ENCODE data around the gene HPS4. TPM values are rescaled to one million over a fixed set of nuclear protein-coding genes. Genes with fewer than 3 reads are reported as not detected.
"Not testable (repeated sequence)": the region's sequence is repeated elsewhere in the genome, so short reads cannot be mapped to it uniquely, and the experiment has no call there.

The HPS4 gene
- total and polyA plus RNA-seq, 10 of the 15 experiments (the other 5 are each of a cell fraction or from before 2014, with no cell fraction given): 11.7 to 36.7 (median 30.8) TPM

DNA sequence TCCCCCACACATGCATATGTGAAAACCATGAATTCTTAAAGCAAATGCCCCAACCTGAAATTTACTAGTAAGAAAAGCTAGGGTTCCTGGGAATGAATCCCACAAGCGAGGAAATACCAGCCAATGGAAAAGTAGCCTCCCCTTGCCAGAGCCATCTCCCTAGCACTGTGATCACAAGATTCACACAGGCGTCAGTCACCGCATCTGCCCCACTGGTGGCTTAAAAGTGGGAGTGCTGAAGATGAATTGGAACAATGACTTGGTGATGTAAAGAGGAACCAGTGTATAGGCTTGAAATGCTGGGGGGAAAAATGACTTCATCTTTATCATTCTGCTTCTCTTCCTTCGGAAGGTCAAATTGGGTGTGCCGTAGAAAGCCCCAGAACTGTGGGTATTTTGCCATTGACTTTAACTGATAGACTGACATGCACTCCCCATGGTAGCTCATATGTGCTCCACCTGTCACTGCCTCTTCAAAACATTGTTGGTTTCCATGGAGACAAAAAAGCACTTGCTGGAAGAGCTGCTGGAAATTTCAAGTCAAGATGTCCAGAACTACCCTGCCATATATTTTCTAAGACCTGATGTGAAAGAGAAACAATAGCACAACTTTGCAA is 73.8 kb downstream of the HPS4 start:
- Histone ChIP-seq H3K36me3 (ENCODE audit: control insufficient read depth in 2 of 2, insufficient read depth in 2 of 2, low read length in 1 of 2) (no peaks in the 10 kb centered on the region), H3K4me2 (ENCODE audit: control insufficient read depth, insufficient read depth) (no peak overlapping the region), H3K9me3 (replicated peaks; ENCODE audit: control insufficient read depth, insufficient read depth, low read length) (no peaks in the 10 kb centered on the region), H3K4me1 (ENCODE audit: control insufficient read depth, insufficient read depth, low read length) (no peaks in the 10 kb centered on the region; the same call in 1 of the 2 replicates), H3K4me3 (no peak overlapping the region), H2AFZ (ENCODE audit: control insufficient read depth, low read depth, low read length) (no peak overlapping the region), H3K27me3 (replicated peaks in 1 of 2; ENCODE audit: control insufficient read depth in 2 of 2, insufficient read depth in 2 of 2, low read length in 1 of 2) (no peaks in the 10 kb centered on the region; a peak in 1 of 4 replicates), H3K9ac (ENCODE audit: control insufficient read depth, insufficient read depth, low read length) (no peak overlapping the region), H4K20me1 (ENCODE audit: control insufficient read depth, insufficient read depth) (no peaks in the 10 kb centered on the region), H3K27ac (ENCODE audit: control insufficient read depth, insufficient read depth) (no peak overlapping the region), H3K79me2 (ENCODE audit: control insufficient read depth, insufficient read depth, low read length) (no peaks in the 10 kb centered on the region)
- ChIA-PET SMC1A (ENCODE audit: uncharacterized antibody, unreplicated experiment) (interaction anchor here (1.0 to 2.6 kb wide), 3 partner anchors 10 to 52 kb away, joined by 3 to 13 read pairs (median 4); no protein-coding TSS in a partner anchor), POLR2A (no interaction called here), RAD21 (ENCODE audit: unreplicated experiment) (no interaction called here), CTCF (interaction anchor here (1.1 to 2.6 kb wide), 6 partner anchors 11 to 52 kb away, joined by 3 to 10 read pairs (median 8); no protein-coding TSS in a partner anchor)
- in situ Hi-C loops (cut with MboI): no loop called here
- TF ChIP-seq NR2C2 (IDR thresholded peaks at IDR 0.05; ENCODE audit: borderline replicate concordance, control insufficient read depth, insufficient read length, low read depth): no peak
- no peak for TF ChIP-seq ZSCAN29 (IDR thresholded peaks at IDR 0.05)
- TF ChIP-seq FOXK2 (IDR thresholded peaks at IDR 0.05): no peak
- no peak for TF ChIP-seq ZNF622 (IDR thresholded peaks at IDR 0.05)
- TF ChIP-seq CEBPB (IDR thresholded peaks at IDR 0.05; ENCODE audit: borderline replicate concordance in 1 of 2, low read depth in 2 of 2, low read length in 2 of 2): no peak
- TF ChIP-seq SREBF2 (IDR thresholded peaks at IDR 0.05; ENCODE audit: low read length): no peak
- no peak for TF ChIP-seq CBFB (IDR thresholded peaks at IDR 0.05; ENCODE audit: low read depth)
- TF ChIP-seq, protein P1, sequence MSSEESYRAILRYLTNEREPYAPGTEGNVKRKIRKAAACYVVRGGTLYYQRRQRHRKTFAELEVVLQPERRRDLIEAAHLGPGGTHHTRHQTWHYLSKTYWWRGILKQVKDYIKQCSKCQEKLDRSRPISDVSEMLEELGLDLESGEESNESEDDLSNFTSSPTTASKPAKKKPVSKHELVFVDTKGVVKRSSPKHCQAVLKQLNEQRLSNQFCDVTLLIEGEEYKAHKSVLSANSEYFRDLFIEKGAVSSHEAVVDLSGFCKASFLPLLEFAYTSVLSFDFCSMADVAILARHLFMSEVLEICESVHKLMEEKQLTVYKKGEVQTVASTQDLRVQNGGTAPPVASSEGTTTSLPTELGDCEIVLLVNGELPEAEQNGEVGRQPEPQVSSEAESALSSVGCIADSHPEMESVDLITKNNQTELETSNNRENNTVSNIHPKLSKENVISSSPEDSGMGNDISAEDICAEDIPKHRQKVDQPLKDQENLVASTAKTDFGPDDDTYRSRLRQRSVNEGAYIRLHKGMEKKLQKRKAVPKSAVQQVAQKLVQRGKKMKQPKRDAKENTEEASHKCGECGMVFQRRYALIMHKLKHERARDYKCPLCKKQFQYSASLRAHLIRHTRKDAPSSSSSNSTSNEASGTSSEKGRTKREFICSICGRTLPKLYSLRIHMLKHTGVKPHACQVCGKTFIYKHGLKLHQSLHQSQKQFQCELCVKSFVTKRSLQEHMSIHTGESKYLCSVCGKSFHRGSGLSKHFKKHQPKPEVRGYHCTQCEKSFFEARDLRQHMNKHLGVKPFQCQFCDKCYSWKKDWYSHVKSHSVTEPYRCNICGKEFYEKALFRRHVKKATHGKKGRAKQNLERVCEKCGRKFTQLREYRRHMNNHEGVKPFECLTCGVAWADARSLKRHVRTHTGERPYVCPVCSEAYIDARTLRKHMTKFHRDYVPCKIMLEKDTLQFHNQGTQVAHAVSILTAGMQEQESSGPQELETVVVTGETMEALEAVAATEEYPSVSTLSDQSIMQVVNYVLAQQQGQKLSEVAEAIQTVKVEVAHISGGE (CRISPR knock-in tag; IDR thresholded peaks at IDR 0.05): no peak
- TF ChIP-seq PML (IDR thresholded peaks at IDR 0.05; ENCODE audit: low read length): no peak
- TF ChIP-seq, protein P2, sequence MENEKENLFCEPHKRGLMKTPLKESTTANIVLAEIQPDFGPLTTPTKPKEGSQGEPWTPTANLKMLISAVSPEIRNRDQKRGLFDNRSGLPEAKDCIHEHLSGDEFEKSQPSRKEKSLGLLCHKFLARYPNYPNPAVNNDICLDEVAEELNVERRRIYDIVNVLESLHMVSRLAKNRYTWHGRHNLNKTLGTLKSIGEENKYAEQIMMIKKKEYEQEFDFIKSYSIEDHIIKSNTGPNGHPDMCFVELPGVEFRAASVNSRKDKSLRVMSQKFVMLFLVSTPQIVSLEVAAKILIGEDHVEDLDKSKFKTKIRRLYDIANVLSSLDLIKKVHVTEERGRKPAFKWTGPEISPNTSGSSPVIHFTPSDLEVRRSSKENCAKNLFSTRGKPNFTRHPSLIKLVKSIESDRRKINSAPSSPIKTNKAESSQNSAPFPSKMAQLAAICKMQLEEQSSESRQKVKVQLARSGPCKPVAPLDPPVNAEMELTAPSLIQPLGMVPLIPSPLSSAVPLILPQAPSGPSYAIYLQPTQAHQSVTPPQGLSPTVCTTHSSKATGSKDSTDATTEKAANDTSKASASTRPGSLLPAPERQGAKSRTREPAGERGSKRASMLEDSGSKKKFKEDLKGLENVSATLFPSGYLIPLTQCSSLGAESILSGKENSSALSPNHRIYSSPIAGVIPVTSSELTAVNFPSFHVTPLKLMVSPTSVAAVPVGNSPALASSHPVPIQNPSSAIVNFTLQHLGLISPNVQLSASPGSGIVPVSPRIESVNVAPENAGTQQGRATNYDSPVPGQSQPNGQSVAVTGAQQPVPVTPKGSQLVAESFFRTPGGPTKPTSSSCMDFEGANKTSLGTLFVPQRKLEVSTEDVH (IDR thresholded peaks at IDR 0.05; ENCODE audit: low read depth, partially characterized antibody): no peak
- no TSS peak for BruUV-seq (replicated peaks)
- ATAC-seq (no peak), FAIRE-seq (no peak), DNase-seq (ENCODE audit: low read depth, low spot score) (no peak)
- WGBS (ENCODE audit: insufficient coverage, insufficient replicate concordance, low lambda C conversion rate, missing lambda C conversion rate): 59% methylated on average over 5 of the region's 5 CpGs
- intact Hi-C loops (cut with micrococcal nuclease; ENCODE audit: unreplicated experiment): no loop called here

DNA sequence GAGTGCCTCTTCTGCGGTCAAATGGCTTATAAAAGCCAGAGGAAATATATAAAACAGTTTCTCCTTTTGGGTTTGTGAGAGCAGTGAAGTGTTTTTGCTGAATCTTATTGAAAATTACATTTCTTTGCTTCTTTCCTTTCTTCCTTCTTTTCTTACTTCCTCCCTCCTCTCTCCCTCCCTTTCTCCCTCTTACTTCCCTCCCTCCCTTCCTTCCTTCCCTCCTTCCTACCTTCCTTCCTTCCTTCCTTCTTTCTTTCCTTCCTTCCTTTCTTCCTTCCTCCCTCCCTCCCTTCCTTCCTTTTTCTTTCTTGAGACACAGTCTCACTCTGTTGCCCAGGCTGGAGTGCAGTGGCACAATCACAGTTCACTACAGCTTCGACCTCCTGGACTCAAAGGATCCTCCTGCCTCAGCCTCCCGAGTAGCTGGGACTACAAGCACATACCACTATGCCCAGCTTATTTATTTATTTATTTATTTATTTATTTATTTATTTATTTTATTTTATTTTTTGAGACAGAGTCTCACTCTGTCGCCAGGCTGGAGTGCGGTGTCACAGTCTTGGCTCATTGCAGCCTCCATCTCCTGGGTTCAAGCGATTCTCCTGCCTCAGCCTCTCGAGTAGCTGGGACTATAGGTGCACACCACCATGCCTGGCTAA is 74.9 kb downstream of the HPS4 start:
- POLR2A ChIA-PET; RAD21 ChIA-PET (ENCODE audit: unreplicated experiment); H3K4me1 ChIP-seq (ENCODE audit: control insufficient read depth, insufficient read depth, low read length); in situ Hi-C loops (cut with MboI); intact Hi-C loops (cut with micrococcal nuclease; ENCODE audit: unreplicated experiment); BruUV-seq (replicated peaks); DNase-seq (ENCODE audit: low read depth, low spot score); FAIRE-seq; H3K27ac ChIP-seq (ENCODE audit: control insufficient read depth, insufficient read depth); H3K4me3 ChIP-seq; H3K79me2 ChIP-seq (ENCODE audit: control insufficient read depth, insufficient read depth, low read length); H3K27me3 ChIP-seq (replicated peaks in 1 of 2; ENCODE audit: control insufficient read depth in 2 of 2, insufficient read depth in 2 of 2, low read length in 1 of 2); H3K9me3 ChIP-seq (replicated peaks; ENCODE audit: control insufficient read depth, insufficient read depth, low read length); H3K36me3 ChIP-seq (ENCODE audit: control insufficient read depth in 2 of 2, insufficient read depth in 2 of 2, low read length in 1 of 2); ATAC-seq; H4K20me1 ChIP-seq (ENCODE audit: control insufficient read depth, insufficient read depth); H3K4me2 ChIP-seq (ENCODE audit: control insufficient read depth, insufficient read depth); H2AFZ ChIP-seq (ENCODE audit: control insufficient read depth, low read depth, low read length); H3K9ac ChIP-seq (ENCODE audit: control insufficient read depth, insufficient read depth, low read length): not testable (repeated sequence)
- ChIA-PET SMC1A (ENCODE audit: uncharacterized antibody, unreplicated experiment) (interaction anchor here (0.9 to 2.6 kb wide), 2 partner anchors 11 to 43 kb away, joined by 3 to 13 read pairs; no protein-coding TSS in a partner anchor), CTCF (interaction anchor here (1.1 to 1.4 kb wide), 3 partner anchors 12 to 53 kb away, joined by 3 to 4 read pairs (median 3); no protein-coding TSS in a partner anchor)
- 39% methylated on average over 7 of the region's 7 CpGs for WGBS (ENCODE audit: insufficient coverage, insufficient replicate concordance, low lambda C conversion rate, missing lambda C conversion rate)

All from GM12878 (cell line).